Measurements from ENCODE around the gene CLMN.
"Not testable (repeated sequence)": the region's sequence is repeated elsewhere in the genome, so short reads cannot be mapped to it uniquely, and the experiment has no call there.

The CLMN gene

DNA sequence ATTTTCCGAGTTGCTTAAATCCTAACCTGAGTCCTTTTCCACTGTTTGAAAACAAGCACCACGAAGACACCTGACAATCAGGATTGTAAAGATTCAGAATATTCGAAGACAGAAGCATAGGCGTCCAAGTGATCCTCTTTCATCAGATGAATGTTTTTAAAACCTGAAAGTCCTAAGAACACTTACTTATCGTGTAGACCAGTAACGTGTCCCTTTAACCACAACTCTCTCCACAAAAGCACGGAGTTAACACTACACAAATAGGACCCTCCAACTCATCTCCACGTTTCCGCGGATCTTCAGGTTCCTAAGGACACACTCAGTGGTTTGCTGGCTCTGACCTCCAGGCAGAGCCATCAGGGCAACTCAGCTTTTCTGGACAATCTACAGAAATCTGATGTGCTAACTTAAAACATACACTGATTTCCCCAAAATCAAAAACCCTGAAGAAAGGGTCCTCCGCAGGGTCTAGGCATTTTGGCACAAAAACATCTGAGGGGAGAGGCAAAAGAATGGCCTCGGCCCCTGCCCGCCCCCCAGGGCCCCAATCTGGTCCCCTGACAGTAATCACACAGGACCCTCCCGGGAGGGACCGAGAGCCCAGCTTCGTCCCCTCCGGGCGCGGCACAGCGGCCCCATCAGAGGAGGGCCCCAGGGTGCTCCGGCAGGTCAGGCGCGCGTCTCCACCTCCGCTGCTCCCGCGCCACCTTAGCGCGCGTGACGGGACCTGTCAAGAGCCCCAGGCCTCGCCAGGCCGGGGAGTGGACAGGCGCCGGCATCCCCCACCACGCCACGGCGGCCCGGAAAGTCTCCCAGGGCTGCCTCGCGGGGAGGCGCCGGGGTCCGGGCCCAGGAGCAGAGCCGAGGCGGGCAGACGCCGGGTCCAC, 163.3 kb downstream of the CLMN start:
- peak; percentile 42 for DNase-seq

- no peak for DNase-seq
Observed at GRCh38 chr14:95155045-95155444, 164.7 kb downstream of the CLMN start.

- no peak for DNase-seq
Observed at GRCh38 chr14:95153866-95154265, 165.8 kb downstream of the CLMN start.

- no peak for DNase-seq
Observed at GRCh38 chr14:95151561-95151960, 168.1 kb downstream of the CLMN start.

DNA sequence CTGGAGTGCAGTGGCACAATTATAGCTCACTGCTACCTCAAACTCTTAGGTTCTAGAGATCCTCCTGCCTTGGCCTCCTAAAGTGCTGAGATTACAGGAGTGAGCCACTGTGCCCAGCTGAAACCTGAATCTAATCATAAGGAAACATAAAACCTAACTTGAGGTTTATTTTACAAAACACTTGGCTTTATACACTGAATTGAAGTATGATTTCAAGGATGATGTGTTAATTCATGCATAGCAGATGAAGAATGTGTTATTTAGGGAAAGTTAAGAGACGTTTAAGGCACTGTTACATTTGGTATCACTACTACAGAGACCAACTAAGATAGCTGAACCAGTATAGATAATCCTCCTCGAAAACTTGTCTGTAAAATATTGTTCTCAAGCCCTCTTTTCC, 168.8 kb downstream of the CLMN start:
- no peak for DNase-seq

DNA sequence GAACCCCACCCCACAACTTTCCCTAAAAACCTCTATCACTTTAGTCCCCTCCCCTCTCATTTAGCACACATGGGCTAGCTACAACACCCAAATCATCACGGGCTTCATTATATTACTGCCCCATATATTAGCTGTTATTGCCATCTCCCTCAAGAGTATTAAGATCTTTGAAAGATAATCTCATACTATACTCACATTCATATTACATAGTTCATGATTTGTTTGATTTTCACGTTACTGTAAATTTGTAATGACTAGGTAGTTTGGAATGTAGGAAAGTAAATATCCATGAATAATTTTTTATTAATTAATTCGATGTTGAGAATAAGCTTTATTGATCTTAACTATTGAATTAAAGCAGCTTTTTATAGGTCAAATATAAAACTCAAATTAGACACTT, 170.3 kb downstream of the CLMN start:
- DNase-seq, result no peak

- DNase-seq, result no peak
Observed at GRCh38 chr14:95147597-95147996, 172.1 kb downstream of the CLMN start.

DNA sequence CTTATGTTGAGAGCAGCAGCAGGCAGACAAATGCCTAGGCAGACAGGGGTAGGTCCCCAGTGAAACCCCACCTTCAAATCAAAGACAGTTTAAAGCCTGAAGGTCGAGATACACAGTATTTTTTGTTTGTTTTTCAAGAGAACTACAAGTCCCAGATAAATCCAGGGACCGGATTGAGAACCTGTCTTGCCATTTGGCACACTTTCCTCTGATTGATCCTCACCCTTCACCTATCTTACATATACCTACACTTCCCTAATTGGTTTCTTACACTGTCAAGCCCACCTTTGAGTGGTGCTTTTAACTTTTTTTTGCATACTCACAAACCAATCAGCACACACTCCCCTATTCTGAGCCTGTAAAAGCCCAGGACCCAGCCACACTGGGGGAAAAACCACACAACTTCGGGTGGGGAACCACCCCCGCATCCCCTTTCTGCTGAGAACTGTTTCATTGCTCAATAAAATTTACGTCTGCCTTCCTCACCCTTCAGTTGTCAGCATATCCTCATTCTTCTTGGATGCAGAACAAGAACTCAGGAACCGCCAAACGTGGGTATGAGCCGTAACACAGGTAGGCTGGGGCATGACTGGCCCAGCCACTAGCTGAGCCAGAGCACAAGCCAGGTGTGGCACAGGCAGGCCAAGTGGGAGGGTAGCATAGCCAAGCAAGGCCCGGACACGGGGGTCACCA, 173.5 kb downstream of the CLMN start:
- DNase-seq, result no peak

DNA sequence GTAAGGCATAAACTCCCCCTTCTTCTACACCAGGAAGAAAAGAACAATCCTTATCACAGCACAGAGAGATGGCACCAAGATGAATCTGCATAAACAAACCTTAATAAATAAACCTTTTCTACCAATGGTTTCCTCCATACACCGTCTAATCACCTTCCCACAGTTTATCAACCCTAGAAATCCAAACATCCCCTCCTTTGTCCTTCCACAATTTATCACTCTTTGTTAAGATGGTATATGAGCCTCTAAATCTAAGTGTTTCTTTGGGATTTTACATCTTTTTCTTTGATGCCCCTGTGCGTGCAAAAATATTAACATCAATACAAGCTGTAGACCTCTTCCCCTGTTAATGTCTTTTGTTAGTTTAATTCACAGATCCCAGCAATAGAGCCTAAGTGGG, 174.9 kb downstream of the CLMN start:
- DNase-seq, result no peak

- DNase-seq, result no peak
Observed at GRCh38 chr14:95143808-95144620, 175.7 kb downstream of the CLMN start.

DNA sequence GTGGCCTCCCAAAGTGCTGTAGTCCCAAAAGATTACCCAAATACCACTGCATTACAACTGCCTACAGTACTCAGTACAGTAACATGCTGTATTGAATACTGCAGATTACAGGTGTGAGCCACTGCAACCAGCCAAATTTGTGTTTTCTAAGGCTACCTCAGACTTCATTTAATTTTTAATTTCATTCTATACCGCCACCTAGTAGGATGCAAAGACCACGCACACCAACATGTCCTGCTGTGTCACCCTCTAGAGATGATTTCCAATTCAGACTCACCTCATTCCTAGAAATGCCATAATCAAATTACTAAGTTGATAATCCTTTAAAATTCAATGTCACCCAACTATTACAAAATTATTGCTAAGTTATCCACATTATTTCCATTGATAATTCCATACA, 177.5 kb downstream of the CLMN start:
- no peak for DNase-seq

DNA sequence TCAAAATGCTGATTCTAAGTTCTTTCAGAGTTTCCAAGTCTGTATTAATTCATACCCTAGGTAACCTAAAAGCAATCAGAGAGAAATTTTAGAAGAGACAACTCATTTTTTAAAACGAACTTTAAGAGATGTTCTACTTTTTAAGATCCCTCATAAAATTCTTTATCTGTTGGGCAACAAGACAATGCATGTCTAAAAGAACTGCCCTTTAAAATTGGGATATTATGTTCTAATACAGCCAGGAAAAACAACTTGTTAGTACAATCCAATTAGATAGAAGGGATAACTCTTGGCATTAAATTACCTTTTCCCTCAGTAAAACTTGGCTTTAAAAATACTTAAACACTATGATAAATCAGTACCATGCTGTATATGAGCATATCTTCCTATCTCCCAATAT, 178.0 kb downstream of the CLMN start:
- DNase-seq, result no peak

DNA sequence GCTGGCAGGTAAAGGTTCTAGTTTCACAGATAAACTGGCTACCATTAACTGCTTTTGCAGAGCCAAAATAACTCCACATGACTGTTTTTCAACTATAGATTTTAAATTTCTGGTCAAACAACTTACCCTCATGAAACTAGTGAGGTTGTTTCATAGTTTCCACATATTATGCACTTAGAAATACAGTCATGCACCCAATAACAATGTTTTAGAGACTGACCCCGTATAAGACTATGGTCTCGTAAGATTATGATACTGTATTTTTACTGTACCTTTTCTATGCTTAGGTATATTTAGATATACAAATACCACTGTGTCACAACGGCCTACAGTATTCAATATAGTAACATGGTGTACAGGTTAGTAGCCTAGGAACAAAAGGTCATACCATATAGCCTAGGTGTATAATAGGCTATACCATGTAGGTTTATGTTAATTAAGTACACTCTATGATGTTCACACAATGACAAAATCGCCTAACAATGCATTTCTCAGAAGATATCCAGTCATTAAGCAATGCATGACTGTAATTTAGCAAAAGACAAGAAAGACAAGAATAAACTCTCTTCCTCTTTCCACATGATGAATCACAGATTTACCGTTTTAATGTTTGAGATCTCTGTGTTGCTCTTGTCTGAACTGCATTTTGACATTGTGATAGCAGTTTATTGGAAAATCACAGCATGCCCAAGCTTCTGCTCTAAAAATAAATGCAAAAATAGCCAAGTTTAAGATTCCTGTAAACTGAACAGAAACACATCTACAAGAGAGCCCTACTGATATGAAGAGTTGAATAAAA, 179.4 kb downstream of the CLMN start:
- DNase-seq, result no peak

DNA sequence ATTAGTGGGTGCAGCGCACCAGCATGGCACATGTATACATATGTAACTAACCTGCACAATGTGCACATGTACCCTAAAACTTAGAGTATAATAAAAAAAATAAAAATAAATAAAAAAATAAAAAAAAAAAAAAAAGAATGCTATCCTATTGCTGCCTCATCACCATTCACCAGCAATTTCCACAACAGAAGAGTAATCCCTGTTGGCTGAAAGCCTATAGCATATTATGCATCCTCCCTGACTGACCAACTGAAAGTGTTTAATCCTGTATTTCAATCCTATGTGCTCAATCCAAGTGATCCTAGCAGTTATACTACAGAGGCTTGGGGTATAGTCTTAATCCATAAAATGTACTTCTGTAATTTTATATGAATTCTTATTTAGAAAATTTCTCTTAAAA, 180.8 kb downstream of the CLMN start:
- no peak for DNase-seq

DNA sequence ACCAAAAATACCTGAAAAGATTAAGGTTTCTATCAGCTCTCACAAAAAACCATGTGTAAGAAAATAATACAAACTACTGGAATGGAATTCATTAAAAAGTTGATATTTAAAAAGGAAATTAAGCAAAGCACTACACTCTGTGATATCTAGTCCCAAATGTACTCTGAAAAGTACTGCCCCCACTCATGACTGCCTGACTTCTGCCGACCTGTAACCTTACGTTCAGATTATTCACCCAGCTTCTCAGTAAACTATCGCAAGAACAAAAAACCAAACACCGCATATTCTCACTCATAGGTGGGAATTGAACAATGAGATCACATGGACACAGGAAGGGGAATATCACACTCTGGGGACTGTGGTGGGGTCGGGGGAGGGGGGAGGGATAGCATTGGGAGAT, 181.3 kb downstream of the CLMN start:
- DNase-seq, result not testable (repeated sequence)

- DNase-seq, result no peak
Observed at GRCh38 chr14:95137804-95138167, 181.9 kb downstream of the CLMN start.

- DNase-seq, result no peak
Observed at GRCh38 chr14:95137164-95137803, 182.4 kb downstream of the CLMN start.

DNA sequence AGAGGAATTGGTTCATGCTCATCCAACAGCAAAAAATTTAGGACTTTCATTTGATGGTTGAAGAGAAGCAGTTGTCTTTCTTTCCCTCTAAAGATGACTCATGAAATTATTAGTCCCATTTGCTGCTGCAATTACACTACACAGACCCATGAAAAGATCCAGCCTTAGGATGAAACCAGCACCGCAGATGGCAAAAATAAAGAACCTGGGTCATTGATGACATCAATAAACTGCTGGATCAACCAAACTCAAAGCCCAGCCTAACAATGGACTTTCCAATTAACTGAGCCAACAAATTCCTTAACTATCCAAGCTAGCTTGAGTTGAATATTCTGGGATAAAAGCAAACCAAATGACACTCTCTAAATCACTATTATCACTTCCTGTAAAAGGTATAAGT, 183.1 kb downstream of the CLMN start:
- no peak for DNase-seq

GRCh38 chr14:95134304-95134933, 185.3 kb downstream of the CLMN start:
- DNase-seq, result no peak

- DNase-seq, result no peak
Observed at GRCh38 chr14:95133282-95133681, 186.4 kb downstream of the CLMN start.

- no peak for DNase-seq
Observed at GRCh38 chr14:95132760-95133159, 186.9 kb downstream of the CLMN start.

Data from activated CD8-positive, alpha-beta memory T cell treated with anti-CD3 and anti-CD28 coated beads, Interleukin-2, amount 50 U/mL, for 4 hours (primary cell).